Esophagus mucosa (tissue), 1 donor: ENCODE measurements around the gene KAT7. TPM values are rescaled to one million over a fixed set of nuclear protein-coding genes. Genes with fewer than 3 reads are reported as not detected.

ENCODE experiments used
- ATAC-seq: fragments of 200-7000 bp; cut with Tn5 transposase; one replicate; pipeline ENCODE4 v1.9.1; 2020
- total RNA-seq: library from RNA; stranded (reverse); gene quantifications from one replicate; pipeline ENCODE4 v1.2.4, GENCODE V29; 2023
- donor health status: DM: yes; HTN: yes; CAD: no.

The KAT7 gene
- total RNA-seq, 1 donor from 2014 or later, result 33.7 TPM

DNA sequence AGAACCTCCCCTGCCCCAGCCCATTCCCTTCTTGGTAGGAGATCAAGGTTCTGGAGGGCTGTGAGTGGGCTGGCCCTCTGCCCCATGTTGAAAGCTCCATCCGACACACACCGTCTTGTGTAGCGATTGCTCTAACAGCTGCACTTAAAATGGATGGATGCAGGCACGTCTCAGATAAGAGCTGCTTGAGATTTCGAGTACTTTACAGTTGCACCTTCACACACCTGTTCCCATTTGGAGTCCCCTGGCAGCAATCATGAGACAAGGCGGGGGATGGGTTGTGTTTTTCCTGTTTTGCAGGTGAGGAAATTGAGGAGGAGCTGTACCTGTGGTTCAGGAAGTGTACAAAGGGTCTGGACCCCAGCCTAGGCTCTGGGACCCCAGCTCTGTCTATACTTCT lies 85.0 kb downstream of the KAT7 start:
- ATAC-seq, result no peak

- ATAC-seq, result no peak
Measured at GRCh38 chr17:49873926-49874325, 85.4 kb downstream of the KAT7 start.

GRCh38 chr17:49874911-49875310 lies 86.4 kb downstream of the KAT7 start:
- no peak for ATAC-seq

- ATAC-seq, result no peak
Measured at GRCh38 chr17:49875685-49876084, 87.2 kb downstream of the KAT7 start.

DNA sequence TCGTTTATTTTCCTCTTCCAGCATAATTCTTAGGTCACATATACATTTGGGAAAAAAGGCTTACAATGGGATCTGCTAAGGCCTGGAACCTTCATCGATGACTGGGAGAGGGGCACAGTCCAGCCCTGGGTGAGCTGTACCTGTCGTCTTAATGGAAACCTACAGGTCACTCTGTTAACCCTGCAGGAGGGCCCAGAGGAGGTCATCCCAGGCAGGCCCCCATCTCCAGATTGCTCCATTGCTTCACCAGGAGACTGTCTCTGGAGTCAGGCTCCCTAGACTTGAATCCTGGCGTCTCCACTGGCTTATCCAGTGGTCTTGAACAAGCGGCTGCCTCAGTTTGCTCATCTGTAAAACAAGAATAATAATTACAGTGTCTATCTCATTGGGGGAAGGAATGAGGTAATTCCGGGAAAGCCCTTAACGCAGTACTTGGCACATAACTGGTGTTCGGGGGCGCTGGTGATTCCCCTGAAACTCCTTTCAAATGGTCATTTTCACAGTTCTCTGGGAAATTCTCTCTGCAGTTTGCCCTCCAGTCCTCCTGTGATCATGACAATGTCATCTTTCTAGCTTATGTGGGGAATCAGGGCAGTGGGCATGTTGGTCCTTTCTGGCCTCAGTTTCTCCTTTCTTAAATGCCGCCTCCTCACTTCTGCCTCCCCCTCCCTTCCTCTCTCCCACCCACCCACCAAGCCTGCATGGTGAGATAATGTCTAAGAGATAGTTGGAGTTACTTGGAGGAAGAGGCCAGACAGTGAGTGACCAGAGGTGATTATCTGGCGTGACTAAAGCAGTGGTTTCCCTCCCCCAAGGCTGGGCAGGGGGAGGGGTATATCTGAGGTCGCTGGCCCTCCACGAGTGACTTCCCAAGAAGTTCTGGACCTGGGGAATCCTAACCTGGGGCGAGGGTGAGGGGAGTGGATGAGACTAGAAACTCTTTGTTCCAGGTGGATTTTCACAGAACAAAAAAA lies 90.7 kb downstream of the KAT7 start:
- ATAC-seq, result no peak

DNA sequence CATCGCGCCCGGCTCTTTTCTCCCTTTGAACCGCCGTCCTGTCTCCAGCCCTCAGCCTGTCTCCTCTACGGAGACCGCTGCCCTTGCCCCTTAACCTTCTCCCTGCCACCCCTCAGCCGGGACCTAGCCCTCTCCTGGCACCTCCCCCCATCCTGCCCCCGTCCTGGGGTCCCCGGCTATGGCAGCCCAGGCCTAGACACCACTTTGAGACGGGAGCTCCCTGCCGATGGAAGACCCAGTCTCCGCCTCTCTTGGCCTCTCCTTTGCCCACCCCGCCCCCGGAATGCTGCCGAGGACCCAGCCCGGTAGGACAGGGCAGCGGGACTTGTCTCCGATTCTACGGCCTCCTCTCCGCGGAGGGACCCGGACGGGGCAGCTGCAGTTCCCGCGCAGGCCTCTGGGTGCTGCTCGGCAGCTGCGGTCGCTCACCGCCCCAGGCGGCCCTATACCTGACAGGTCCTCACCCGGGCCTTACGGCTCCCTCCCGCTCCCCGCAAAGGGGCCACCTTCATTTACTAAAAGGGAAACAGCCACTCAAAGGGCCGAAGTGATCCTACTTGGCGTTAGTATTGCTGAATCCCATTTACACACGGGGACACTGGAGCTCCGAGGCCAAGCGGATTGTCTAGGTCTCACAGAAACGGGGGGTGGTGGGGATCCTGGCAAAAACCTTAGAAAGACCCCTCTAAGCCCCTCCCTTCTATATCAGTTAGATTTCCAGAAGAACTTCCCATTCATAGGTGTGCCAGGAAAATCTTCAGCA lies 92.0 kb downstream of the KAT7 start:
- ATAC-seq, result peak; percentile 92

- ATAC-seq, result no peak
Measured at GRCh38 chr17:49881054-49881402, 92.5 kb downstream of the KAT7 start.

DNA sequence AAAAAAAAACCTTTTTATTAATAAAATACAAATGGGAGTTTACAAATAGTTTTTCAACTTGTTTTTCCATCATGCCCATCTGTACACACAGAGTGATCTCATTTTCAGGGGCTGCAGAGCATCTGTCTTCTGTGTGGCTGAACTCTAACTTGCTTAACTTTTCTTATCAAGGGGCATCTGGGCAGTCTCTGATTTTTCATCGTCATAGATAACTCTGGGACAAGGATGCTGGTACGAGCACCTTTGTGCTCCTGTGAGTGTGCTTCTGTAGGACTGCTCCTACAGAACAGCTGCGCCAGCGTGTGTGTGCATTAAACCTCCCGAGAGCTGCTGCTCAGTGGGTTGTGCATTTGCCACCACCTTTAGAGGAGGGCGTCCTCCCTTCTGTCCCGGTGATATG lies 94.0 kb downstream of the KAT7 start:
- no peak for ATAC-seq

Other genes with a start within 250 kb of the KAT7 start
- 0.16 TPM for gene NXPH3, start 212.8 kb upstream of the KAT7 start, total RNA-seq
- 27.9 TPM for gene SPOP, start 110.6 kb upstream of the KAT7 start, total RNA-seq
- gene SLC35B1, start 80.7 kb upstream of the KAT7 start, total RNA-seq, result 37.2 TPM
- 3.9 TPM for gene FAM117A, start 24.6 kb upstream of the KAT7 start, total RNA-seq
- gene TAC4, start 59.4 kb downstream of the KAT7 start, total RNA-seq, result not detected
- gene DLX4, start 180.5 kb downstream of the KAT7 start, total RNA-seq, result 0.52 TPM
- 4.0 TPM for gene DLX3, start 206.5 kb downstream of the KAT7 start, total RNA-seq